HG03135 (cell line): ENCODE data around the gene PDE4B.
A peak's percentile ranks its signal among the peaks of the same experiment; 100 is the strongest.

Source experiments
- ATAC-seq: cut with Tn5 transposase; IDR thresholded peaks from one replicate; pipeline ENCODE4 v1.9.1; 2021; ENCODE audit warnings: mild to moderate bottlenecking, moderate library complexity; ENCODE audit not compliant: unreplicated experiment

Gene PDE4B

DNA sequence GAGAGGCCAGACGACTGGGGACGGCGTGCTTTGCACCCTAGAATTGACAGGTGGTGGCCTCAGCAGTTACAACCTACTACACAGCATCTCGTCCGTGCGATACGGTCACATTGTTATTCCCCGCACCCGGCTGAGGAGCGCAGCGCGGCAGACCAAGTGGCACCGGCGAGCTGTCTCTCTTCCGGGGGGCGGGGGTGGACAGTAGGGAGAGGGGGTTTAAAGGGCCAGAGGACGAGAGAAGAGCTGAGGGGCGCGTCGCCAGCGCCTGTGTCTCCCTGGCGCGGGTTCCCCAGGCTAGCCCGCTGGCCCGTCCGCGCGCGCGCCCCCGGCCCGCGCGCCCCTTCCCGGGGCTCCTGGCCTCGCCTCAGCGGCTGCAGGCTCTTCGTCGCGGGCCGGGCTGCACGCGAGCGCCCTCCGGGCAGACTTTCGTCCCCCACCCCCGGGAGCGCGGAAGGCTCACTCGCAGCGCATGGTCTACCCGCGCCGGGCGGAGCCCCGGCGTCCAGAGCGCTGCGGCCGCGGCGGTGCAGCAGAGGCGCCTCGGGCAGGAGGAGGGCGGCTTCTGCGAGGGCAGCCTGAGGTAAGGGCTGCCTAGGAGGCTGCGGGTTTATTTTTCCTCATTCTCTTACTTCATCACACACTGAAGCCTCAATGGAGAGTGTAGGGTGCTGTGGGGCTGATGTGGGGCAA is at the start of gene PDE4B:
PDE4B (plus strand) TSS at position 227 of the 690 bp plus-strand sequence.
- ATAC-seq = no peak

DNA sequence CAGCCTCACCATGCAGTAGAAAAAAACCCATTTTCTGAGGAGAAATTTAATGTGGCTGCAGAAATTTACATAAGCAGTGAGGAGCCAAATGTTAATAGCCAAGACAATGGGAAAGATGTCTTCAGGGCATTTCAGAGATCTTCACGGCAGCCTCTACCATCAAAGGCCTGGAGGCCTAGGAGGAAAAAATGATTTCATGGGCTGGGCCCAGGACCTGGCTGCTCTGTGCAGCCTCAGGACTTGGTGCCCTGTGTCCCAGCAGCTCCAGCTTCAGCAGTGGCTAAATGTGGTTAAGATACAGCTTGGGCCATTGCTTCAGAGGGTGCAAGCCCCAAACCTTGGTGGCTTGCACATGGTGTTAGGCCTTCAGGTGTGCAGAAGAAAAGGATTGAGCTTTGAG is 48.0 kb upstream of the PDE4B start:
- no peak for ATAC-seq

DNA sequence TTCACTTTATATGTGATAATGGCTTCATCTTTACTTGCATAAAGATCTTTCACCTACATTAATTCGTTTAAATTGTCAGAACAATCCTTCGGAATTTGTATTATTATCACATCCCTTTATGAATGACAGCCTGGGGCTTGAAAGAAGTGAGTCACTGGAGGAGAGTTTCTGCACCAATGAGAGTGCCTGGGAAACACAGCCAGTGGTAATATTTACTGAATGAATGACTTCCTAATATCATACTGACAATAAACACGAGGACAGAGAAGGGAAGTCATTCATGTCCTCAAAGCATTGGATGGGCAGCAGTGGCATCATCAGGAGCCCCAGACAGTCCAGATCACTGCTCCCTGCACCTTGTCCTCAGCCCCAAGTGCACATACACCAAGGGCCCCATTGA is 40.7 kb upstream of the PDE4B start:
- no peak for ATAC-seq

DNA sequence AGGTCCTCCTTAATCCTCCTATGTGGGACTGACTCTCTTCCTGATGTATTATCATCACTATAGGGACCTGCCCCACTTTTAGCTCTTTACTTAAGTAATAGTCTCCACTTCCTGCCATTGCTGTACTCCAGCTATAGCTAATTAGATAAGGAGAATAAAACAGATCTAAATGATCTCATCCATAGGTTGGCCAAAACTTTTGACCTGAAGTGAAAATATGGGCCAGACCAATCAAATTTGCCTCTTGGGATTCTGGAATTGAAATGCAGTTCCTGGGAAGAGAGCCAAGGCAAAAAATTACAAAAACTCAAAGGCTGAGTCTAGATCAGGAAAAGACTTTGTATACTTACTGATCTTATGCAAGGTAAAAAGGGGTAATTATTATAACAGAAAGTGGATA is 36.1 kb upstream of the PDE4B start:
- ATAC-seq = no peak

DNA sequence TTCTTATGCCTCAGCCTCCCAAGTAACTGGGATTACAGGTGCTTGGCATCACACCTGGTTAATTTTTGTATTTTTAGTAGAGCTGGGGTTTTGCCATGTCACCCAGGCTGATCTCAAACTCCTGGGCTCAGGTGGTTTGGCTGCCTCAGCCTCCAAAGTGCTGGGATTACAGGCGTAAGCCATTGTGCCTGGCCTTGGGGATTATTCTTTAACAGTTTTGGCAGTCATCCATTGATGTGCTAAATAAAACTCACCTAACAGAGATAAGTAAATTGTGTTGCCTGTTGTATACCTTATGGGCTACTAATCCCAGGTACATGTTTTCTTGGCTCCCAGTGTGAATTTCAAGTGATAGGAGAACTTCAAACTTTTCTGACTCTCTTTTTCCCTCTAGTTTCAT is 35.2 kb upstream of the PDE4B start:
- ATAC-seq = no peak

DNA sequence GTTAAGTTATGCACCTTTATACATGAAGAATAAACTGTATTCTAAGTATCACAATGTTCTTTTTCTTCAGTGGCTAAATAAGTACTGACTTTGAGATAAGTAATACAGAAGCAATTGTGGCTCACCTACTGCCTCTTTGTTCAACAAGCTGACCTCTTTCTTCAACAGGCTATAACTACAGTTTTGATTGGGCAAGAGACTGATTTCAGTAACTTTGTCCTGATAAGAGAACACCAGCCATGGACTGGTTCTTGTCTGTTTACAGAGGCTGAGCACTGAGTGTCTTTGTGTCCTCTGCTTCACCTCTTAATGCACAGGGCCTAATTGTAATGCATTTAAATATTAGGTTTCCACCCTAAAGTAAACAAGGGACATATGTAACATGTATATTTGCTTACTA is 34.6 kb upstream of the PDE4B start:
- ATAC-seq = no peak

DNA sequence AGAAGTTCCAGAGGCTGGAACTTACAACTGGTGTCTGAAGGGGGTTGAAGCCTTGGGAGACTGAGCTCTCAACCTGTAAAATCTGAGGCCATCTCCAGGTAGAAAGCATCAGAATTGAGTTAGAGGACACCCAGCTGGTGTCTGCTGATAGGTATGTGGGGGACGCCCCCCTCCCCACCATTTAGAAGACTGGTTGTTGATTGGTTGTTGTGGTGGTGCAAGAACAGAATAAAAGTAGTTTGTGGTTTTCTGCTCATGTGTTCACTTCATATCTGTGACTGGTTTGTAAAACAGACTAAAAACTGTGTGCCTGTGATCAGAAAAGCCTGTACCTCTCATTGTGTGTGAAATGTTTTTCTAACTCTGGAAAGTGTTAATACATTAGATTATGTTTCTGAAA is 33.2 kb upstream of the PDE4B start:
- ATAC-seq = no peak

DNA sequence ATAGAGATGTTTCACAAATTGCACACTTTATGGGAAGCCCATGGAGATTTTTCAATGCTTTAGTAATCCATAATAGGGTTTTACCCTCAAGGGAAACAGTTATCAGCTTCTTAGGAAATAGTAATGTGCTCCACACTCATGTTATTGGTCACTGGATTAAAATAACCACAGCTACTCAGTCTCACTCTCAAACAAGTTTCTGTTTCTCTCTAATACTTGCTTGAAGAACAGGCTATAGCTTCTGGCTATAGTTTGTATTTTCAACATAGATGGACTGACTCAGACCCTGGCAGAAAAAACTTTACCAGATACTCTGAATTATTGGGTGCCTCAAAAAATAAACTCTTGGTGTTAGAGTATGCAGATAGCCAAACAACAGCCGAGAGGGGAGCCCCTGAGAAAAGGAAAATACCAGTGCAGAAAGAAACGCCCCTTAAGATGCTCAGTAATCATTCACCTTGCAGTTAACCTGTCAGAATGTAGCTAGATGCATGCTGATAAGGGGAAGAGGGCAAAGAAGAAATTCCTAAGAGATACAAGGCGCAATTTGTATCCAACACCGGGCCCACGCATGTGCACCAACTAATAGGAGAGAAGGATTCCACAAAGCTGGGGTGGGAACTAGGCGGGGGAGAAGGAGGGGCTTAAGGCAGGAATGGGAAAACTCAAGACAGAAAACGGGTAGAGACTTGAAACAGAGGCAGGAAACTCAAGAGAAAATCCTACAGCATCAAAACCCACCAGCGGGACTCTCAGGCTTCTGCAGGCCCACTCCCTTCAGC is 30.4 kb upstream of the PDE4B start:
- ATAC-seq = no peak

DNA sequence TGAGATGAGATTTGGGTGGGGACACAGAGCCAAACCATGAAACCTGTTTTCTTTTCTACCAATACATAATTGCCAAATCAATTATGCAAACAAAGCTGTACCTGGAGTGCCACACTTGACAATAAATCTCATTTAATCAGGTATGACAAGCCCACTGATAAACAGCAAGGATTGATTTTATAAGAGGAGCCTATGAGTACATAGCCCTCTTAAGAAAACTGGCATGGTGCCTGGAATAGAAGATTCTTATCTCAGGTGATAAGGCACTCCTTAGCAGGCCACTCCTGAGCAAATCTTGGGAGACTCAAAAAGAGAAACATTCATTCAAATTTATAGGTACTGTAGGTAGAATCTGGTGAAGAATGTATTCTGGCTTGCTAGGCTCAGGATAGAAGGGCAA is 28.6 kb upstream of the PDE4B start:
- no peak for ATAC-seq

DNA sequence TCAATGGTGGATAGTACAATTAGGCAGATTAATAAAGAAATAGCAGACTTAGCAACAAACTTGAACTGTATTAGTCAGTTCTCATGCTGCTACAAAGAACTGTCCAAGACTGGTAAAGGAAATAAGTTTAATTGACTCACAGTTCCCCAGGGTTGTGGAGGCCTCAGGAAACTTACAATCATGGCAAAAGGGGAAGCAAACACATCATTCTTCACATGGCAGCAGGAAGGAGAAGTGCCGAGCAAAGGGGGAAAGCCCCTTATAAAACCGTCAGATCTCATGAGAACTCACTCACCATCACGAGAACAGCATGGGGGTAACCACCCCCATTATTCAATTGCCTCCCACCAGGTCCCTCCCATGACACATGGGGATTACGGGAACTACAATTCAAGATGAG is 27.1 kb upstream of the PDE4B start:
- ATAC-seq = no peak

DNA sequence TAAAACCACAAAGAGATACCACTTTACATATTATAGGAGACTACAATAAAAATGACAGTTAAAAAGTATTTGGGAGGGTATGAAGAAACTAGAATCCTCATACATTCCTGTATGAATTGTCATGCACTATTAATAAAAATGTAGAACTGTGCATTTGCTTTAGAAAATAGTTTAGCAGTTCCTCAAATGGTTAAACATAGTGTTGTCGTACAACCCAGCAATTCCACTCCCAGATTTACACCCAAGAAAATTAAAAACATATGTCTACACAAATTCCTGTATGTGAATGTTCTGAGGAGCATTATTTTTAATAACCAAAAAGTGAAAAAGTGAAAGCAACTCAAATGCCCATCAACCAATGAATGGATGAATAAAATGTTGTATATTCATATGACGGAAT is 23.1 kb upstream of the PDE4B start:
- ATAC-seq = no peak

DNA sequence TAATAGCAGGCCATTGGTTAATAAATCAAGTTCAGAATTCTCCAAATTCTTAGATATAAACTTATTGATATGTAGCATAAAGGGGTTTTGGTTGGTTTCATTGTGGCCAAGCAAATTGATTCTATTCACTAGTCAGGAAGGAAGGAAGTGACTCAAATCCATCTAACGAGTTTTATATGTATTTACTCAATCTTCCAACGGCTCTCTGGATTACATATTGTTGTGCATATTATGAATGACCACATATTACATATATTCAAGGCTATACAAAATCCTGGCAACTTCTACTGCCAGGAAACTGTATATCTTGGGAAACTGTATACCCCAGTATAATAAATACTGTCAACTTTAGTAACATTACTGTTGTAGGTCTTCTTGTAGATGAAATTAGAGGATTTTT is 20.1 kb upstream of the PDE4B start:
- no peak for ATAC-seq

DNA sequence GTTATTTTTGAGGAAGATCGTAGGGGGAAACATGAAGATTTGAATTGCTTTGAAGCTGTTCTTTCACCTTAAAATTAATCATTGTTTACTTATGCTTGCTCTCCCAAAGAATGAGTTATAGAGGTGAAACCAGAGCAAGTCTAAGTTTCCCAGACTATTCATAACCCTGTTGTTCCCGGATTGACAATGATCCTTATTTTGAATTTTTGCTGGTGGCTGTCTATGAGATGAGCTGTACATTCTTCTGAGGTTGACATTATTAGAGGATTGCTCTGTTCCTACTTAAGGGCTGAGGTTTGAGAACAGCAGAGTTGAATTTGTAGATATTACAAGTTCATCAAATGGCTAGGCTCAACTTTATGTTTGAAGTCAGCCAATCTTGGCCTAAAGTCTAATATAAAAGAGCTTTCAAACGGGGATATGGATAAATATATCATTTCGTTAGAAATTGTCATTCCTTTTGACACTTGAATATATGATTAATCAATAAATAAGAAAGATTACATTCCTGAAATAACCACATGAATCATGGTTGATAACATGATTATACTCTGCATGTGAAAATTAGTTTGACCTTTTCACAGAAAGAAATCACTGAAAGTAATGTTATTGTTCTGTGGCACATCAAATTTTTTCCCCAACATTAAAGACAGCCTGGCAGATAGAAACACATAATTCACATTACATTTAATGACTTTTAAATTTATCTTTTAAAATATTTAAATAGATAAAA is 19.1 kb upstream of the PDE4B start:
- ATAC-seq = no peak

DNA sequence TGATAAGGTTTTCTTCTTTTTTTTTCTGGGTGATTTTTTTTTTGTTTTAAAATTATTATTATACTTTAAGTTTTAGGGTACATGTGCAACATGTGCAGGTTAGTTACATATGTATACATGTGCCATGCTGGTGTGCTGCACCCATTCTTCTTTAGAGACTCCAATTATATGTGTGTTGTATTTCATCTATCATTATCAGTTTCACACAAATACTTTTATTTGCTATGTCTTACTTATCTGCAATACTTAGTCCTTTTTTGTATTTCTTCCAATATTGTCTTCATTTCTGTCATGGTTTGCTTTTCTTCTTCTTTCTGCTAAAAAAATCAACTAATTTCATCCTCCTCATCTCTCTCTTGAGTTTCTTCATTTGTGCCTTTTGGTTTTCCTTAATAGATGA is 3.9 kb upstream of the PDE4B start:
- ATAC-seq = no peak

DNA sequence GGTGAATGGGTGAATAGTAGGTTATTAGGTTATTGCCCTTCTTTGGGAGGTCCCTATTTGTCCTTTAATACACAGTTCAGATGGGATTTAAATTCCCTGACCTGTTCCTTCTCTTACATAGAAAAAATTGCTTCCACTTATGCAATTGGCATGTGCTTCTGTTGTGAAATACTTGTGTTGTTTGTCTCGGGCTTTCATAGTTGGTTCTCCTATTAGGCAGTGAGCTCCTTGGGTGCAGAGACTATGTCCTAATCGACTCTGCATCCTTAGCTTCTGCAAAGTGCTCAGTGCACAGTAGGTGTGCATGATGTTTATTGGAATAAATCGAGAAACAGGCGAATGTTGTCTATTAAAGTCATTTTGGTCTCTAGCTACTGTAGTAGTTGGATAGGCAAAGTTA is 1.3 kb upstream of the PDE4B start:
- ATAC-seq = no peak

DNA sequence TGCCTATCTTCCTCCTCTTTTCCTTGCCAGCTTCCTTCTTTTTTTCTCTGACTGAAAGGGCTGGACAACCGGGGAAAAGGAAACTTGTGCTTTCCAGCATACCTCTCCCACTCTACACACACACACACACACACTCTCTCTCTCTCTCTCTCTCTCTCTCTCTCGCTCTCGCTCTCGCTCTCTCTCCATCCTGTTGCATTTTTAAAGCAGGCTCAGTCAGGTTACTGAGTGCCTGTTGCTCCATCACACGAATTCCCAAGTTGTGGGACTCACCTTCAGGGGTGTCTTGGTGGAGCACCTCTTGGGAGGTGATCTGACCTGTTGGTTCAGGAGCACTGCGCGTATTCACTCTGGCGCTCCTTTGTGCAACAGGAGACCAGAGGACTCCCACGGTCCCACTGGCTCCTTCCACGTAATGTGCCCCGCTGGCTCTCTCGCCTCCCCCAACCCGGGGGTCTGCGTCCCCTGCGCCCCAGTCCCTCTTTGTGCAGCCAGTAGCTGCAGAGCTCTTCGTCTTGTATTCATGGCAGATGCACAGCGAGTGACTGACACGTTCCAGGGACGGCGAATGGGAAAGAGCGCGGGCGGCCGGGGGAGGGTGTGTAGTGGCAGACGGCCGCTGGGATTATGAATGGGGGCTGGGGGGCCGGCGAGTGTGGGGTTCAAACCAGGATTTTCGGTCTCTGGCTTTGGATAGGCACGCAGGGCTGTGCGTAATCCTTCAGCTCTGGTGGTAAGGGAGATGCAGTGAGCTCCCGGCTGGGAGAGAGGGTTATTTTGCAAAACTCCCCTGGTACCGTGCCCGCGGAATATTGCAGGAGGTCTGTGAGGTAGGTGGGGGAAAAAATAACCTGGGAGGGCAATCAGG is 660 bp upstream of the PDE4B start:
- no peak for ATAC-seq

DNA sequence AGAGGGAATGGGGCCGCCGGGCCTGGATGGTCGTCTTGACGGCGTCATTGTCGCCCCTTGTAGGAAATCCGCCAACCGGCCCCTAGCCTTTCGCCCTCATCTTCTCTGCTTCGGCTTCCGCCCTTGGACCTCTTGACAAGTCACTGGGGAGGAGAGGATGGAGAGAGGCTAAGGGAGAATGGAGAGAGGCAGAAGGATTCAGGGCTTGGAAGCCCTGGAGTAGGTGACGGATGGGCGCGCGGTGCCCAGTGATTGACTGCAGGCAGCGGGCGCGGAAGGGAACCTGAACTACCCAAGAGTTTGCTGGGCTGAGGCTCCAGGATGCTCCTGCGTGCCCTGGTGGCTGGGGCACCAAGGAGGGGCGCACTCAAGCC is 651 bp downstream of the PDE4B start:
- no peak for ATAC-seq

DNA sequence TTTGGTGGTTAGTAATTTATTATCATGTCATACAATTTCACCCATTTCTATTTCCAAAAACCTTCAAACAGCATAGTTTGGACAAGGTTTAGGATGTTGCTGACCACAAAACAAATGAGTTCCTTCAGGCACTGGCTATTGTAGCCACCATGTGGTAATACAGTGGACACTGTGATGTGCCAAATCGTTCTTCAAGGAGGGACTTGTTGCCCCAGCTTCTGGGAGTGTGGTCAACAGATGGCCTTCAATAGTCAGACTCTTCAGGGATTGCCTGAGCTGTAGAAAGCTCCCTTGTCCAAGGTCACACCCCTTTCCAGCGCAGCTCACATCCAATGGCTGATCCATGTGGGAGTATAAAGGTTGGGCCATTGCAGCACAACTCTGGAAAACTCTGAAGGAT is 2.6 kb downstream of the PDE4B start:
- no peak for ATAC-seq

DNA sequence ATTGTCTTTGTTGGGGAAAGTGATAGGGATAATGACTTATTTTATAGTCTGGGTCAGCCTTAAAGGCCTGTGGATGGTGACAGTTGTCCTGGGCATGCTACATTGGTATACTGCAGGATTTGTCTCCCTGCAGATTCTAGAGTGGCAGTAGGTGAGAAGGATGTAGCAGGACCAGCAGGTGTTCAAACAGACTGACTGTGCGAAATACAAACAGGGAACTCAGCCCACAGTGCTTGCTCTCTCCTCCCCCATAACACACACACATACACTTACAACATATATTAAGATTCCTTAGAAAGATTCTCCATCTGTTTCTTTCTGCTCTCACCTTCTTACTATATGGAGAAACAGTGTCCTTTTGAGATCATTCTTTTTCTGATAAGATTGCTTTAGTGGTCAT is 6.9 kb downstream of the PDE4B start:
- ATAC-seq = no peak

DNA sequence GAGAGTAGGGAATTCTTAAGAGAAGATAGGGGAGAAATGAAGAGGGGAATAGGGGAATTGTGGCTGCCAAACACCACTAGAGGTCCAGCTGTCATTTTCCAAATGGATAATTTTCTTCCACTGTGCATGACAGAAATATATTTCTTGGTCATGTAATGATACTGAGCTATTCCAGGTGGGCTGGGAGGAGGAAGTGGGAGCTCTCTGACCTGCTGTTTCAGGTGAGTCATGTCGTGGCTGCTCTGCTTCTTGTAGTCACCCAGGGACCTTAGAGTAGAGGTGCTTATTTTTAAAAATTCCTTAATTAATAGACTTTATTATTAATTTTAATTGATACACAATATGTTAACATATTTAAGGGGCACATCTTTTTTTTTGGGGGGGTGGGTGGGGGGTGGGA is 11.9 kb downstream of the PDE4B start:
- no peak for ATAC-seq

DNA sequence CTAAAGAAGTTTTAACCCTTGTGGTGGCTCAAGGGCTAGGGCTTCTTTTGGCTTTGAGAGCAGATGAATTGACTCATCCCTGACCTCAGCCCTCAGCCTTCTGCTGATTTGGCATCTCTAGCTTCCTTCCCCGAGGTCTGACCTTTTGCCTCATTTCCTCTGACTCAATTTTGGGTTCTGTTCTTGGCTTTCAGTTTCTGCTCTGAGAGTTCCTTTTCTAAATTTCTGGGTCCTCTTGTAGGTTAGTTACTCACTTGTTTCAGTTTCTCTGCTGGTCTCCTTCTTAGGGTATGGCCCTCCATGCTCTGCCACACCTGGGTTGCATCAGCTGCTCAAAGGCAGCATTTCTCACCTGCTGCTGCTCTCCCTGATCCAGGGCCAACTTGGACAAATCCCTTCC is 19.4 kb downstream of the PDE4B start:
- peak; percentile 100 for ATAC-seq
